ENCODE results near the gene ADAM12.

ADAM12 gene

DNA sequence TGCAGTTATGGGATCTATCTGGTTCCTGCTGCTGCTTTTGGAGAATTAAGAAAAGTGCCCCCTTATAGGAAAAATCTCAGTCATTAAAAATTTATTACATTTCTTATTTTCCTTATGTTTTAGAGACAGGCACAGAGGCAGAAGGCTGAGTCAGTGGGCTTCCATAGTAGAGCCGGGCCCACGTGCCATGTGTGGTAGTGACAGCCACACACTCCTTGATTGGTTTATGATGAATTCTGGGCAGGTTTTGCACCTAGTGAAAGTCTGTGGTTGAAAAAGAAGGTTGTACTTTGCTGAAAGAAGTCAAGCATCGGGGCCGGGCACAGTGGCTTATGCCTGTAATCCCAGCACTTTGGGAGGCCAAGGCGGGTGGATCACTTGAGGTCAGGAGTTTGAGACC lies 382.0 kb downstream of the ADAM12 start:
- H3K4me3 ChIP-seq (ENCODE audit: control insufficient read depth, low read depth, low read length): no peak overlapping the region
- no peak for DNase-seq (ENCODE audit: low read depth)
- TF ChIP-seq, protein P1, sequence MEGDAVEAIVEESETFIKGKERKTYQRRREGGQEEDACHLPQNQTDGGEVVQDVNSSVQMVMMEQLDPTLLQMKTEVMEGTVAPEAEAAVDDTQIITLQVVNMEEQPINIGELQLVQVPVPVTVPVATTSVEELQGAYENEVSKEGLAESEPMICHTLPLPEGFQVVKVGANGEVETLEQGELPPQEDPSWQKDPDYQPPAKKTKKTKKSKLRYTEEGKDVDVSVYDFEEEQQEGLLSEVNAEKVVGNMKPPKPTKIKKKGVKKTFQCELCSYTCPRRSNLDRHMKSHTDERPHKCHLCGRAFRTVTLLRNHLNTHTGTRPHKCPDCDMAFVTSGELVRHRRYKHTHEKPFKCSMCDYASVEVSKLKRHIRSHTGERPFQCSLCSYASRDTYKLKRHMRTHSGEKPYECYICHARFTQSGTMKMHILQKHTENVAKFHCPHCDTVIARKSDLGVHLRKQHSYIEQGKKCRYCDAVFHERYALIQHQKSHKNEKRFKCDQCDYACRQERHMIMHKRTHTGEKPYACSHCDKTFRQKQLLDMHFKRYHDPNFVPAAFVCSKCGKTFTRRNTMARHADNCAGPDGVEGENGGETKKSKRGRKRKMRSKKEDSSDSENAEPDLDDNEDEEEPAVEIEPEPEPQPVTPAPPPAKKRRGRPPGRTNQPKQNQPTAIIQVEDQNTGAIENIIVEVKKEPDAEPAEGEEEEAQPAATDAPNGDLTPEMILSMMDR (IDR thresholded peaks at IDR 0.05; ENCODE audit: control insufficient read depth, insufficient read depth, low read depth, low read length, missing control alignments): no peak

DNA sequence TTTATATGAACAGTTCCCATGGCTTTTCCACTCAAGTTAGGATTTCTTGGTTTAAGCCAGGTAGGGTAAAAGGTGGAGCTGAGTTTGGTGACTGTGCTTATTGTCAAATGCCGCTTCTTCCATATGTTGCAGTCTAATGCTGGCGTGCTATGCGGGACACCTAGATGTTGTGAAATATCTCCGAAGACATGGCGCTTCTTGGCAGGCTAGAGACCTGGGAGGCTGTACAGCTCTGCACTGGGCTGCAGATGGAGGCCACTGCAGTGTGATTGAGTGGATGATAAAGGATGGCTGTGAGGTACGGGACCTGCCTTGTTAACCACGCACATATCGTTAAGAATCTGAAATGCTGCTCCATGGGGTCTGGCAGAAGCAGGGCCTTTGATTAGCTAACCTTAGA lies 383.5 kb downstream of the ADAM12 start:
- TF ChIP-seq, protein P1 (IDR thresholded peaks at IDR 0.05; ENCODE audit: control insufficient read depth, insufficient read depth, low read depth, low read length, missing control alignments): no peak
- DNase-seq (ENCODE audit: low read depth): no peak
- no peak overlapping the region for H3K4me3 ChIP-seq (ENCODE audit: control insufficient read depth, low read depth, low read length)

DNA sequence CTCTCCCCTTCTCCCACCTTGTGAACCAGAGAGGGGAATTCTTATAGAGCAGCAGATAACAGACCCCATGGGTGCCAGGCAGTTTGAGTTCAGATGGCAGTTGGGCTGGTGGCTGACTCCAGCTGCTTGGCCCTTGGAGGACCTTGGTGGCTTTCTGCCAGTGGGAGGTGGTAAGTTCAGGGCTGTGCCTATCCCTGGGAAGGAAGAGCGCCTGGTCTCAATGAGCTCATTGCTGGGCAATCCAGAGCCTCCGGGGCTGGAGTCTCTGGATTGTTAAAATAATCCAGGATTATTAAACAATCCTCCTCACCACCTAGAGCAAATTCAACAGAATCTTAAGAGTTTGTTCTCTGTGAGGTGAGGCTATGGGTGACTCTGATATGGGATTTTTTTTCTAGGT lies 386.7 kb downstream of the ADAM12 start:
- TF ChIP-seq, protein P1 (IDR thresholded peaks at IDR 0.05; ENCODE audit: control insufficient read depth, insufficient read depth, low read depth, low read length, missing control alignments): no peak
- no peak for DNase-seq (ENCODE audit: low read depth)

DNA sequence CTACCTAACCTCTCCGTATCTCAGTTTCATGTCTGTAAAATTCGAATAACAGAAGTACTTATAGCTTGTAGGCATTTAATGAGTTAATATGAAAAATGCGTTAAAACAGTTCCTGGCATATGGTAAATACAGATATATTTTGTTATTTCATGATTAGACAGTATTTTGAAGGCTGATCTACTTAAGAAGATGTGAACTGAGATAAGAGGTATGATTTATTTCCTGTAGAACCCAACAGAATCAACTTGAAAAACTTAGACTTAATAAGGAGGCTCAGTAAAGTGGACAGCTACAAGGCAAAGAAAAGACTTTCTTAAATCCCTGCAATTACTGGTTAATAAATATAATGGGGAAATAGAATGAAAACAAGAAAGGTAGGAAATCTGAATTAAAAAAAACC lies 388.6 kb downstream of the ADAM12 start:
- H3K4me3 ChIP-seq (ENCODE audit: control insufficient read depth, low read depth, low read length): no peak overlapping the region
- no peak for DNase-seq (ENCODE audit: low read depth)
- TF ChIP-seq, protein P1 (IDR thresholded peaks at IDR 0.05; ENCODE audit: control insufficient read depth, insufficient read depth, low read depth, low read length, missing control alignments): no peak

More for the DNA sequence above, 386.7 kb downstream of the ADAM12 start:
- no peak overlapping the region for H3K4me3 ChIP-seq (ENCODE audit: control insufficient read depth, low read depth, low read length)

DNA sequence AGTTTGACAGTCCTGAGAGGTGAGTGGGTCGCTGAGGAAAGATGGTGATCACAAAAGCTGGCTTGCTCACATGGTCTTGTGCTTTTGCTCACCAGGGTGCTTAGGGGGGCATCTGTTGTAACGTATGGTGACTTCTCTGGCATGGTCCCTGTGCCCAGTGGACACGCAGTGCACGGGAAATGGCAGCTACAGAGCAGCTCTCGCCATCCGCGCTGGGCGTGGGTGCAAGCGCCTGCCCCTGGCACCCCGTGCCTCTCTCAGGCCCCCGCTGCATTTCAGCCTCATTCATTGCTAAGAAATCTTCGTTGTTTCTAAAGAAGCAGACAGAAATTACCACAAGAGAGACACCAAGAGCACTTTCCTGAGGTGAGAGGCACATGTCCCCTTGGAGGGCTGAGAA lies 390.7 kb downstream of the ADAM12 start:
- TF ChIP-seq, protein P1 (IDR thresholded peaks at IDR 0.05; ENCODE audit: control insufficient read depth, insufficient read depth, low read depth, low read length, missing control alignments): no peak
- no peak for DNase-seq (ENCODE audit: low read depth)
- H3K4me3 ChIP-seq (ENCODE audit: control insufficient read depth, low read depth, low read length): no peak overlapping the region

DNA sequence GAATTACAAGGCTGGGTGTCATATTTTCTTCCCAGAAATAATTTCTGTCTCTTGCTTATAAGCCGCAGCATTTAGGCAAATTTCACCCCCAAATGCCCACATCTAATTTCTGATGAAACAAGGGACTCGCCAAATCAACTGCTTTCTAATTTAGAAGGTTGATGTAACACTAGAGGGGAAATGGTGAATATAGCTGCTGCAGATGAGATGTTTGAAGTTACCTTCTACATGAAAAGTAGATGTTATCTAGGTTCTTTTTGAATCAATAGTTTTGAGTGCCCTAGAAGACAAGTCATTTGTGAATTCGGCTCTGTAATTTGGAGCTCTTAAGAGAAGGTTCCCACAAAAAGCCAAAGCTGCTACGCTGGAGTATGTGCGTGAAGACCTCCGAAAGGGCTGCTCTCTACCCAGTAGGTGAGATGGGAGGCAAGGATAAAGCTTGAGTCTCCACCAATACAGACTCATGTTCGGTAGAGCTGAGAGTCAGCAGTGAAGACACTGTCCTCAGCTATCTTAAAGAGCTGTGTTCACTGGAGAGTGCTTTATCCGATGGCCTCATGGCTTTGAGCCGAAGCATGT lies 392.5 kb downstream of the ADAM12 start:
- no peak overlapping the region for H3K4me3 ChIP-seq (ENCODE audit: control insufficient read depth, low read depth, low read length)
- TF ChIP-seq, protein P1 (IDR thresholded peaks at IDR 0.05; ENCODE audit: control insufficient read depth, insufficient read depth, low read depth, low read length, missing control alignments): no peak
- DNase-seq (ENCODE audit: low read depth): no peak

DNA sequence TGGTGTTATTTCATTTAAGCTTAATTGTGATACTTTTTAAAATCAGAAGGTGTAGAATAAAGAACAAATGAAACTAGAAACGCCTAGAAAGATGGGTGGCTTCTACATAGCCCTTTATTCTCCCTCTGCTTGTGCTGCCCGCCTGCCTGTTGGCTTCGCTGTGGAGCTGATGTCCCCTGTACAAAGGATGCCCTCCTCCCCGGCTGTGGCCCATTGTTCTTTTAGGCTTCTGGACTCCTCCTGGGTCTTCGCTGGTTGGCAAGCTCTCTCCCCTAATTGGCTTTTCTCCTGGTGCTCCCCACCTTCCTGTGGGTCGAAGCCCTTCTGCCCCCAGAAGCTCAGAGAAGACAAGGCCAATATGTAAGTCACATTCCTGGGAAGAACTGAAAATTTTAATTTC lies 393.7 kb downstream of the ADAM12 start:
- H3K4me3 ChIP-seq (ENCODE audit: control insufficient read depth, low read depth, low read length): no peak overlapping the region
- TF ChIP-seq, protein P1 (IDR thresholded peaks at IDR 0.05; ENCODE audit: control insufficient read depth, insufficient read depth, low read depth, low read length, missing control alignments): no peak
- DNase-seq (ENCODE audit: low read depth): no peak
